Activated CD8-positive, alpha-beta memory T cell treated with anti-CD3 and anti-CD28 coated beads for 24 hours (primary cell): ENCODE results near the gene HTD2.
"Not testable (repeated sequence)": the region's sequence is repeated elsewhere in the genome, so short reads cannot be mapped to it uniquely, and the experiment has no call there.

Experiments used
- DNase-seq: peaks from one replicate; pipeline ENCODE4 v3.0.0-alpha.2; 2020

The HTD2 gene

DNA sequence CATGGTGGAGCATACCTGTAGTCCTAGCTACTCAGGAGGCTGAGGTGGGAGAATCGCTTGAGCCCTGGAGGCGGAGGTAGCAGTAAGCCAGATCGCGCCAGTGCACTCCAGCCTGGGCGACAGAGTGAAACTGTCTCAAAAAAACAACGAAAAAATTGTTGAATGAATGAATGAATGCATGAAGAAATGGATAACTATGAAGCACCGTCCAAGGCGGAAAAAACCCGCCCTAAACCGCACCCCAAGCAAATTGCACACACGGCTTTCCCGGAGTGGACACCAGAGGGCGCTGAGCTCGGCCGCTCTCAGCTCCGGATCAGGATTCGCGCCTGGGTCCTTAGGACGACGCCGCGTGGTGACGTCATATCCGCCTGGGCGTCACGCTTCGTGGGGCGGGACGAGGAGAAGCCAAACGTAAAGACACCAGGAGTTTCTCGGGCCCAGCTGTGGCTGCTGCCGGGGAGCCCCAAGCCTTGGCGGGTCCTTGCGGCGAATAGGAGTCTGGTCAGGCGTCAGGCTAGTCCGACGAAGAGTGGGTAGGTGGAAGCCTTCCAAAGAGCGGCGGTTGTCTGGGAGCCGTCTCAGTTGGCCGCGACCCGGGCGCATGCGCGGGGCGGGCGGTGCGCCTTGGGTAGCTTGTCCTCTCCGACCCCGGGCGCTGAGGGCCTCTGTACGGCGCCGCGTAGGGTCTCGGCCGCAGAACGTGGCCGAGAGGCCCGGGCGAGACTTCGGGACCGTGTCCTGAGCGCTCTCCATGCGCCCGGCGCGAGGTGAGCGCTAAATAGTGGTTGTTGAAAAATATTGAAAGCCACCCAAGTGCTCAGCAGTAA is at the start of gene HTD2, which contains the start of gene RPP14:
HTD2 (plus strand) TSS at position 639 of the 830 bp plus-strand sequence. CDS start 11,094 bp downstream, outside the sequence.
RPP14 (plus strand) TSS at position 364 of the 830 bp plus-strand sequence. CDS start 4,085 bp downstream, outside the sequence.
- DNase-seq, result peak; percentile 100

DNA sequence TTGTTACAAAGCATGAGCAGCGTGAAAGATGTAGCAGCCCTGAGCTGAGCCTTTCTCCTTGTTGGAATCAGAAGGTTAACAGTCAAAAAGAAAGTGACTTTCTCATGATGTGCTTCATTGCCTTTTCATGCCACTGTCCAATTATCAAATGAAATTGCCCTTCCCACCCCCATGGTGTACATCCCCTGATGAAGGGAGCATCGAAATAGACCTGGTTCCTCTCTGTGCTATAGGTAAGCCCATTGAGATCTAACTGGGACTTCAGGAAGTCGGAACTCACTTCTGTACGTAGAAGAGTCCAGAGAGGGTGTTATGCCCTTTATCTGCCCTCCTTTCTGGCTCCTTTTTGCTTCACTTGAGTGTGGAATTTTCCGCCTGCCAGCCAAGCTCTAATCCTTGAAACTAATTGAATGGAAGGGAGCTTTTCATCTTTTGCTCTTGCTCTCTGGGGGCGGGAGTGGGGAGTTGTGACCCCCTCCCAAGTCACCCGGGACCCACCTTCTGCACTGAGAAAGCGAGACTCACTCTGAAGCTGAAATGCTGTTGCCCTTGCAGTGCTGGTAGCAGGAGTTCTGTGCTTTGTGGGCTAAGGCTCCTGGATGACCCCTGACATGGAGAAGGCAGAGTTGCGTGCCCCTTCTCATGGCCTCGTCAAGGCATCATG is 47.8 kb upstream of the HTD2 start:
- DNase-seq, result no peak

GRCh38 chr3:58260261-58260731 is 46.0 kb upstream of the HTD2 start:
- no peak for DNase-seq

DNA sequence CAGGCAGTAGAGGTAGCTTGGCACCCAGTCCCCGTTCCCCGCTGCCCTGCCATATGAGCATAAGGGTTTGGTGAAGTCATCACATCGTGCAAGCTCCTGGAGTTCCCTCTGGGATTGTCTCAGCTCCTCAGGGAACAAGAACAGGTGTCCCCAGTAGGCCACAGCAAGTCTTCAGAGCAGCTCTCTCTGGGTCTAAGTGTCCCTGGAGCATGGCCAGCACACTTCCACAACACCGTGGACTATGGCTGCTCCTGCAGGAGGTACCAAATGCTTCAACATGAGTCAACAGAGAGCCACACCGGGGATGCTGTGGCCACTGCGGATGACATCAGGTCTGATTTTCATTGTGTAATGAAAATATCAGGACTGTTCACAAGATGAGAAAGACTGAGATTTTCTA is 45.6 kb upstream of the HTD2 start:
- DNase-seq, result no peak

GRCh38 chr3:58261954-58262666 is 44.2 kb upstream of the HTD2 start:
- no peak for DNase-seq

DNA sequence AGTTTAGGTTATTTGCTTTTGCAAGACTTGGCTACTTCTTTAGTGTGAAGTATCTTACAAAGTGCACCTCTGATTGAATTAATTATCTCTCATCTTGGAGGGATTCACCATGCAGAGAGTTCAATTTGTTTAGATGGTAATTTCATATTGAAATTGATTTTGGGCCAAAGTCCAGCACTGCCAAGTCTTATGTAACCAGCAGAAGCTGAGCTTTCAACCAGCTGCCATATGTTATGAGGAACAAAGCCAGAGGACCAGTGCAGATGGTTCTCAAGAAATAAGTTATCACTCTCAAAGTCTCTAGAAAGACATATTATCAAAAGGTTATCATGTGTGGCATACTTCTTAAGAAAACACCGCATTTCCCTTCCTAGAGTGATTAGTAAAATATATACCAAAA is 39.7 kb upstream of the HTD2 start:
- no peak for DNase-seq

DNA sequence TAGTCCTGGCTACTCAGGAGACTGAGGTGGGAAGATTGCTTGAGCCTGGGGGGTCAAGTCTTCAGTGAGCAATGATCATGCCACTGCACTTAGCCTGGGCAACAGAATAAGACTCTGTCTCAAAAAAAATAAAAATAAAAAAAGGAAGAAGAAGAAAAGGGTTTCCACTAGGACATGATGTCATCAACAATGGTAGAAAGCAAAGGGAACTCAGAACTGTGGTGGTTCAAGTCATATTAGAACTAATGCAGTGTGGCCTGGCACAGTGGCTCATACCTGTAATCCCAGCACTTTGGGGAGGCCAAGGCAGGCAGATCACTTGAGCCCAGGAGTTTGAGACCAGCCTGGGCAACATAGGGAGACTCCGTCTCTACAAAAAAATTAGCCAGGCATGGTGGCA is 38.8 kb upstream of the HTD2 start:
- not testable (repeated sequence) for DNase-seq

- DNase-seq, result no peak
Observed at GRCh38 chr3:58269356-58269755, 37.0 kb upstream of the HTD2 start.

GRCh38 chr3:58270485-58270884 is 35.8 kb upstream of the HTD2 start:
- DNase-seq, result no peak

- no peak for DNase-seq
Observed at GRCh38 chr3:58271901-58272501, 34.3 kb upstream of the HTD2 start.

GRCh38 chr3:58272891-58273290 is 33.4 kb upstream of the HTD2 start:
- no peak for DNase-seq

DNA sequence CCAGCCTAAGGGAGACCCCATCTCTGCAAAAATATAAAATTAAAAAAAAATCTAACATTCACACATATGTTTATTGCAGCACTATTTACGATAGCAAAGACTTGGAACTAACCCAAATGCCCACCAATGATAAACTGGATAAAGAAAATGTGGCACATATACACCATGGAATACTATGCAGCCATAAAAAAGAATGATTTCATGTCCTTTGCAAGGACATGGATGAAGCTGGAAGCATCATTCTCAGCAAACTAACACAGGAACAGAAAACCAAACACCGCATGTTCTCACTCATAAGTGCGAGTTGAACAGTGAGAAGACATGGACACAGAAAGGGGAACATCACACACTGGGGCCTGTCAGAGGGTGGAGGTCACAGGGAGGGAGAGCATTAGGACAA is 33.0 kb upstream of the HTD2 start:
- DNase-seq, result not testable (repeated sequence)

- no peak for DNase-seq
Observed at GRCh38 chr3:58274027-58274614, 32.2 kb upstream of the HTD2 start.

- DNase-seq, result no peak
Observed at GRCh38 chr3:58281069-58281468, 25.3 kb upstream of the HTD2 start.

DNA sequence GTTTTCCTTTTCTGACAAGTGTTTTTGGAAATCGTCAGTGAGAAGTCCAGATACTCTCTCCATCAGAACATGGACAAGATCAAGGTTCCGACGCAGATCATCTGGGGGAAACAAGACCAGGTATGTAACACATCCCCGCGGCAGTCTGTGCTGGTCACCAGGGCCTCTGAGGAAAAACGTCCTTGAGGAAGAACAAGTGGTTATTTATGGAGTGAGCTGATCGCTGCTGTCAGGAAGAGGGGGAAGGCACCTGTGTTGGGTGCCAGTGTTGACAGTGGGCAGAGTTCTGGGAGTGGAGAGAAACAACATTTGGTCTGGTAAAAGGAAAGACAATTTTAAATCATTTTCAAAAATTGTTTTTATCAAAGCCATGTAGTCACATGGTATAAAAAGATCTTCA is 21.0 kb upstream of the HTD2 start:
- DNase-seq, result no peak

DNA sequence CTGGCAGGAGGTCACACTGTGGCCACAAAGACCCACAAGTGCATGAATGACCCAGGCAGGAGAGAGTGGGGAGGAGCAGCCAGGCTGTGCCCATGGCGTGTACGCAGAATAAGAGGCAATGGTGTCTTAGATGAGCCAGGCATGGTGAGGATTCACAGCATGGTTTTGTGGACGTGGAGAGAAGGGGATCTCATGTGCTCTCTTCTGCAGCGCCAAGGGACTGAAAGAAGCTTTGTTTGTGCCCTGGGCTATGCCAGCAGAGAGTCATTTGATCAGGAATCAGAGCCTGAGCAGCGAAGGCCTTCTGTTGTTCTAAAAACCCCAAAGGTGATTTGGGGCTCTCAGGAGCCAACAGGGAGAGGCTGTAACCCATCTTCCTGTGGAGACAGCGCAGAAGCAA is 19.0 kb upstream of the HTD2 start:
- no peak for DNase-seq

DNA sequence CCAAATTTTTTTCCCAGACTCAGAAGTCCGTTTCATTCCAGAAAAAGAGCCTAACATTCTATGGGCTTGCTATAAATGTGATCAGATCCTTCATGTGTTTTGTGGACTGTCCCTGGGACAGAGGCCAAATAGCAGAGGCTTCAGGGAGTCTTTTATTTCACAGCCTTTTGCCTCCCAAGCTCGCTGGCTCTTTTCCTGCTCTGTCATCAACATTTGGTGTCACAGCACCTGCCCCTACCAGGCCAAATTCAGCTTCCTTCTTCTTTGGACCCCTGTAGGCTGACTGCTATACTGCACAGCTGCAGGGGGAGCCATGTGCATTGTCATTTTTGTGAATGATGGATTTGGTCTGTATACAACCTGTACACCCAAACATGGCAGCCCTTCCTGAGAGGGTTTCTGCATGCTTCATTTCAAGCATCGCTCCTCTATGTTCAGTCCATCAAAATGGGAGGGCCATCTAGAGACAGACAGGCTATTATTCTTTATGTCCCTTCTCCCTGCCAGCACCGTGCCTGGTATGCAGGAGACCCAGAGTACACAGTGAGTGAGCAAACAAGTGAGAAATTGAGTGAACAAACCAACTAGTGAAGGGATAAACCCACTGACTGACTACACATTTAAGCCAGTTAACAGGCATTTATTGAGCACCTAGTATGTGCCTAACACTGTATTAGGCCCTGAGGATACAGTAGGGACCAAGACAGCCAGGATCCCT is 18.1 kb upstream of the HTD2 start:
- no peak for DNase-seq

- DNase-seq, result not testable (repeated sequence)
Observed at GRCh38 chr3:58288964-58289613, 17.2 kb upstream of the HTD2 start.

GRCh38 chr3:58290446-58290845 is 15.9 kb upstream of the HTD2 start:
- DNase-seq, result not testable (repeated sequence)

DNA sequence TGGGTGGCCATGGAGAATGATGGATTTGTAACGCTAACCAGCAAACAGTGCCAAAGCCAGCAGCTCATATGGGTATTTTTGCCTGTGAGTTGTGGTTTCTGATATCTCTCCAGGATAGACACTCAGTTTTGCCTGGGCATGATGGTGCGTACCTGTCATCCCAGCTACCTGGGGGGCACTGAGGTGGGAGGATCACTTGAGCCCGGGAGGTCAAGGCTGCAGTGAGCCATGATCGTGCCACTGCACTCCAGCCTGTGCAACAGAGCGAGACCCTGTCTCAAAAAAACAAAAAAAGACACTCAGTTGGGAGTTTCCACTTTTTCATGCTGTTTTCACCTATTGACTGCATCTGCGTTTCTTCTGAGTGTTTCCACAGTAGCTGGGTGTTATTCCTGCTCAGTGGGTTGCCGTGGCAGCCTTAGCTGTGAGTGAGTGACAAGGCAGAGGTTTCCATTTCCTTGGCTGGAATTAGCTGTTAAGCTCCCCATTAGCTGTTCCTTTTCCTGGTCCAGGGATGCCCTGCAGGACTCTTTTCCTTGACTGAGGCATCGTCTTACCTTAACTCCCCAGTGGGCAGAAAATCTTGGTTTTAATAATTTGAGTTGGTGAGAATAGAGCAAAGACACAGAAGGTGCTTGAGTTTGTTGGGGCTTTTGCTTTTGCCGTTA is 14.5 kb upstream of the HTD2 start:
- DNase-seq, result no peak

DNA sequence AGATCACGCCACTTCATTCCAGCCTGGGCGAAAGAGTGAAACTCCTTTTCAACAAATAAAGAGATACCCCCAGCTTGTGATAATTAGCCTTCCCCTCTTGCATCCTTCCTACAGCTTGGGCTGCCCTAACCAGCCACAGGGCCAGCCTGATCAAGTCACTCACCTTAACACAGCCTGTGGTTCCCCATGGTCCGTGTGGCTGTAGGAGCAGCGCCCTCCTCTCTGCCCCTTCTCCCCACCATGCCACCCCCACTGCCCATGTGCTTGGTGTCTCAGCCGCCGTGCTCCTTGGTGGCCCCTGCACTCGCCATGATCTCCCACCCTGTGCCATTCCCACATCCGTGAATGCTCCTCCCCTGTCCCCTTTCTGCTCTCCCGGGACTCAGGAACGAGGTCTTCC is 13.5 kb upstream of the HTD2 start:
- no peak for DNase-seq
